ENCODE results near the gene ZMIZ1.

ZMIZ1 gene

DNA sequence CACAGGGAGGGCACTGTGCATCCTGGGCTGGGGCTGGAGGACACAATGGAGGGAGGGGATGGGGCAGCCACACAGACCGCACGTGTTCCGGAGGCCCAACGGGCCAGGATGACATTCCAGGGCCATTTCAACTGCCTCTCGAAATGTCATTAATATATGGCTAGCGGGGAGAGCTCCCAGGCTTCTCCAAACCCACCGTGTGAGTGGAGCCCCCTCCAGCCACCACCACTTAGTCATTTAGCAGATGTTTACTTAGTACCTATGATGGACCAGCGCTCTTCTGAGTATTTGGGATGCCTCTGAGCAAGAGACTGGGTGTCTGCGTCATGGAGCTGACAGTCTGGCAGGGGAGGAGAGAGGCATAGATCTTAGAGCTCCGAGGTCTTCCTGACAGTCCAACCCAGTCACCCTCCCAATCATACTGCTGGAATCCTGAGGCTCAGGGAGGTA lies 107.3 kb downstream of the ZMIZ1 start:
- Histone ChIP-seq H3K27me3 (ENCODE audit: control insufficient read depth in 5 of 5, insufficient read depth in 4 of 5, low read length in 5 of 5) (no peaks in the 10 kb centered on the region), H3K9me3 (ENCODE audit: control insufficient read depth in 5 of 5, low read length in 5 of 5) (no peaks in the 10 kb centered on the region), H3K36me3 (ENCODE audit: control insufficient read depth in 5 of 5, insufficient read depth in 5 of 5, low read length in 5 of 5) (peaks cover 0 to 44% (median 33%) of the 10 kb centered on the region in 5 donors), H3K27ac (ENCODE audit: low read depth, low read length) (peak overlapping the region; percentile 37), H3K4me3 (ENCODE audit: low read depth in 1 of 5, low read length in 5 of 5) (no peak overlapping the region), H3K9ac (ENCODE audit: low read length in 5 of 5) (no peak overlapping the region), H3K4me1 (ENCODE audit: control insufficient read depth in 5 of 5, insufficient read depth in 5 of 5, low read length in 5 of 5) (peaks cover 10 to 73% (median 64%) of the 10 kb centered on the region in 5 donors)

GRCh38 chr10:79176949-79177602 lies 108.3 kb downstream of the ZMIZ1 start:
- Histone ChIP-seq H3K27me3 (ENCODE audit: control insufficient read depth in 5 of 5, insufficient read depth in 4 of 5, low read length in 5 of 5) (no peaks in the 10 kb centered on the region), H3K36me3 (ENCODE audit: control insufficient read depth in 5 of 5, insufficient read depth in 5 of 5, low read length in 5 of 5) (peaks cover 0 to 39% (median 25%) of the 10 kb centered on the region in 5 donors), H3K4me3 (ENCODE audit: low read depth in 1 of 5, low read length in 5 of 5) (no peak overlapping the region), H3K9me3 (ENCODE audit: control insufficient read depth in 5 of 5, low read length in 5 of 5) (no peaks in the 10 kb centered on the region), H3K27ac (ENCODE audit: low read depth, low read length) (peak overlapping the region; percentile 50), H3K4me1 (ENCODE audit: control insufficient read depth in 5 of 5, insufficient read depth in 5 of 5, low read length in 5 of 5) (peaks cover 10 to 82% (median 73%) of the 10 kb centered on the region in 5 donors), H3K9ac (ENCODE audit: low read length in 5 of 5) (no peak overlapping the region)

DNA sequence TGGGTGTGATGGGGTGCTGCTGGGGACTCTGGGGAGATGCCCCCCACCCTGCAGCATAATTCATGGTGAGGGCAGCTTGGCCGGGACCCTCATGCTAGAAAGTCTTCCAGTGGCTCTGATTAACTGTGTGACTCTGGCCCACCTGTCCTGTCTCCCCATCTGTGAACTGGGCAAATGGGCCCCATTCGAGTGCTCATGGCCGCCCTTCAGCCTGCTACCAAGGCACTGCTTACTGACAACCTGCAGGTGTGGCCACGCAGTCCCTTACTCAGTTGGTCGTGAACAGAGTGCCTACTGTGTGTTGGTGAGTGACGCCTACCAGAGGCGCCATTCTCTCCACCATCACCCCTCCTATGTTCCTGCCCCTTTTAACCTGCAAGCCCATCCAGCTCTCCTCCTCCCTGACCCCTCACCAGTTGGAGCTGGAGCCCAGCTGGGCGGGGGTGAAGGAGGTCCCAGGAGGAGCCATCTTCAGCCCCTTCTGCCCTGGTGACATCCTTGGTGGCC lies 109.4 kb downstream of the ZMIZ1 start:
- Histone ChIP-seq H3K9me3 (ENCODE audit: control insufficient read depth in 5 of 5, low read length in 5 of 5) (no peaks in the 10 kb centered on the region), H3K36me3 (ENCODE audit: control insufficient read depth in 5 of 5, insufficient read depth in 5 of 5, low read length in 5 of 5) (peaks cover 0 to 44% (median 21%) of the 10 kb centered on the region in 5 donors), H3K4me1 (ENCODE audit: control insufficient read depth in 5 of 5, insufficient read depth in 5 of 5, low read length in 5 of 5) (peaks cover 15 to 93% (median 83%) of the 10 kb centered on the region in 5 donors), H3K4me3 (ENCODE audit: low read depth in 1 of 5, low read length in 5 of 5) (no peak overlapping the region), H3K9ac (ENCODE audit: low read length in 5 of 5) (peak overlapping the region in 2 of 5 donors; percentile 21 to 35), H3K27me3 (ENCODE audit: control insufficient read depth in 5 of 5, insufficient read depth in 4 of 5, low read length in 5 of 5) (no peaks in the 10 kb centered on the region), H3K27ac (ENCODE audit: low read depth, low read length) (no peak overlapping the region)

GRCh38 chr10:79178614-79179163 lies 109.9 kb downstream of the ZMIZ1 start:
- H3K9ac ChIP-seq (ENCODE audit: low read length in 5 of 5) = peak overlapping the region in 2 of 5 donors; percentile 21 to 35

DNA sequence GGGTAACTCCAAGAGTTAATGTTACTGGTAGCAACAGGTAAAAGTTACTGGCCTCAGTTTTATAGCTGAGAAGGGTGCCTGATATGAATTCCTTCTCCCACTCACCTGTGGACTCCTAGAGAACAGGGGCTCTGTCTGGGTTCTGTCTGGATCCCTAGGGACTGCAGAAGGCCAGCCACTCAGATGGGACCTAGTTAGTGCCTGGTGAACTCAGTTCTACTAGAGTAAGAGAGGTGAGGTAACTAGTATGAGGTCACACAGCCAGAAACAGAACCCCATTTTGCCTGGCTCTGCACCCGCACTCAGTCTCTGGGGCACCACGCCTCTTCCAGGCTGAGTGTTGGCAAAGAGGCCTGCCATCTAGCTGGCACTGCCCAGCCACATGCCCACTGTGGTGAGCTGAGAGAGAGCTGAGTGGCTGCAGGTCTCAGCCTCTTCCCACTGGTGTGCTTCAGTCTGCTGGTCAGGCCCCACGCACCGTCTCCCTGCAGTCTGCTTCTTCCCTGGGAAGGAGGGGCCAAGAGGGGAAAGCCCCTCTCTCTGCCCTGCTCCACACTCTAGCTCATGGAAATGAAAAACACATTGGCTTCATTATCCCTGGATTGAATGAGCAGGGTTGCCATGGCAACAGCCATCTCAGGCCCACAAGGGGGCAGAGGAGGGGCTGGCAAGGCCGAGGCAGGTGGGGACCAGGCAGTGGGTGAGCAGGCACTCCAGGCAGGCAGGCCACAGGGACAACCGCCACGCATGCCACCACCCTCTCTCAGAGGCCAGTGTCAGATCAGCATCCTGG lies 110.6 kb downstream of the ZMIZ1 start:
- H3K27ac ChIP-seq (ENCODE audit: low read depth, low read length) = no peak overlapping the region
- no peaks in the 10 kb centered on the region for H3K27me3 ChIP-seq (ENCODE audit: control insufficient read depth in 5 of 5, insufficient read depth in 4 of 5, low read length in 5 of 5)
- no peaks in the 10 kb centered on the region for H3K9me3 ChIP-seq (ENCODE audit: control insufficient read depth in 5 of 5, low read length in 5 of 5)
- peaks cover 0 to 36% (median 17%) of the 10 kb centered on the region in 5 donors for H3K36me3 ChIP-seq (ENCODE audit: control insufficient read depth in 5 of 5, insufficient read depth in 5 of 5, low read length in 5 of 5)
- H3K4me3 ChIP-seq (ENCODE audit: low read depth in 1 of 5, low read length in 5 of 5) = no peak overlapping the region
- H3K9ac ChIP-seq (ENCODE audit: low read length in 5 of 5) = no peak overlapping the region
- H3K4me1 ChIP-seq (ENCODE audit: control insufficient read depth in 5 of 5, insufficient read depth in 5 of 5, low read length in 5 of 5) = peaks cover 23 to 100% (median 96%) of the 10 kb centered on the region in 5 donors

More at GRCh38 chr10:79178614-79179163, 109.9 kb downstream of the ZMIZ1 start:
- Histone ChIP-seq H3K27ac (ENCODE audit: low read depth, low read length) (no peak overlapping the region), H3K4me3 (ENCODE audit: low read depth in 1 of 5, low read length in 5 of 5) (no peak overlapping the region), H3K4me1 (ENCODE audit: control insufficient read depth in 5 of 5, insufficient read depth in 5 of 5, low read length in 5 of 5) (peaks cover 19 to 98% (median 89%) of the 10 kb centered on the region in 5 donors), H3K27me3 (ENCODE audit: control insufficient read depth in 5 of 5, insufficient read depth in 4 of 5, low read length in 5 of 5) (no peaks in the 10 kb centered on the region), H3K36me3 (ENCODE audit: control insufficient read depth in 5 of 5, insufficient read depth in 5 of 5, low read length in 5 of 5) (peaks cover 0 to 43% (median 21%) of the 10 kb centered on the region in 5 donors), H3K9me3 (ENCODE audit: control insufficient read depth in 5 of 5, low read length in 5 of 5) (no peaks in the 10 kb centered on the region)

DNA sequence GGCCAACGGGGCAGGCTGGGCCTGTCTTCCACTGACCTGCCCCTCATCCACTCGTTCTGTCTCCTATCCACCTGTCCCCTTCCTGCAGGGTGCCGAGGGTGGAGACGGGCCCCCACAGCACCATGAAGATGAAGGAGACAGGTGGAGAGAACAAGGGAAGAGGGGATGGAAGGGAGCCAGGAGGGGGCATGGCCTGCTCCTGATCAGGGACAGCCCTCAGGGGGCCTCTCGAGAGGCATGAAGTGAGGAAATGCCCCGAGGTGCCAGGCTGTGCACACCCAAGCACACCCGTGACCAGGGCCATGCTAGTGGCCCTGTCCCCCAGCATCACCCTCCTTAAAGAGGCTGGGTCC lies 111.2 kb downstream of the ZMIZ1 start:
- Histone ChIP-seq H3K4me3 (ENCODE audit: low read depth in 1 of 5, low read length in 5 of 5) (no peak overlapping the region), H3K9me3 (ENCODE audit: control insufficient read depth in 5 of 5, low read length in 5 of 5) (no peaks in the 10 kb centered on the region), H3K4me1 (ENCODE audit: control insufficient read depth in 5 of 5, insufficient read depth in 5 of 5, low read length in 5 of 5) (peaks cover 29 to 100% (median 96%) of the 10 kb centered on the region in 5 donors), H3K9ac (ENCODE audit: low read length in 5 of 5) (no peak overlapping the region), H3K27me3 (ENCODE audit: control insufficient read depth in 5 of 5, insufficient read depth in 4 of 5, low read length in 5 of 5) (no peaks in the 10 kb centered on the region), H3K27ac (ENCODE audit: low read depth, low read length) (no peak overlapping the region), H3K36me3 (ENCODE audit: control insufficient read depth in 5 of 5, insufficient read depth in 5 of 5, low read length in 5 of 5) (peaks cover 0 to 31% (median 13%) of the 10 kb centered on the region in 5 donors)

GRCh38 chr10:79180414-79181221 lies 111.9 kb downstream of the ZMIZ1 start:
- Histone ChIP-seq H3K27me3 (ENCODE audit: control insufficient read depth in 5 of 5, insufficient read depth in 4 of 5, low read length in 5 of 5) (no peaks in the 10 kb centered on the region), H3K4me3 (ENCODE audit: low read depth in 1 of 5, low read length in 5 of 5) (no peak overlapping the region), H3K9ac (ENCODE audit: low read length in 5 of 5) (peak overlapping the region in 1 of 5 donors; percentile 30), H3K4me1 (ENCODE audit: control insufficient read depth in 5 of 5, insufficient read depth in 5 of 5, low read length in 5 of 5) (peaks cover 31 to 100% (median 96%) of the 10 kb centered on the region in 5 donors), H3K27ac (ENCODE audit: low read depth, low read length) (no peak overlapping the region), H3K36me3 (ENCODE audit: control insufficient read depth in 5 of 5, insufficient read depth in 5 of 5, low read length in 5 of 5) (peaks cover 0 to 27% (median 13%) of the 10 kb centered on the region in 5 donors), H3K9me3 (ENCODE audit: control insufficient read depth in 5 of 5, low read length in 5 of 5) (no peaks in the 10 kb centered on the region)

DNA sequence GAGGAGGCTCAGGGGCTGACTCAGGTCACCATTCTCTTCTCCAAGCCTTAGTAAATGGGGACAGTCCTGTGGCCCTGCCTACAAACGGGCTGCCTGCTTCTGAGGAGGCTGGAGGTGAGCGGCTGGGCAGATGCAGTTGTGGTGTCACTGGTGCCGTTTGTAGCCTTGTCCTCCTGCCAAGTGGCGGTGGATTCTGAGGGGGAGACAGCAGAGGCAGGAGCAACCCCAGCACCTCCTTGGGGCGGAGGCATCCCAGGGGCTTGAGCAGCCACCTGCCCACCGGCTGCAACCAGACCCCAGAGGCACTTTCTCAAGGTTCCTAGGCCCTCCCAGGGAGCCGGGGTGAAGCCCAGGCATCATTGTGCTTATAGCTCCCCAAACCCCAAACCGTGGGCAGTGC lies 112.5 kb downstream of the ZMIZ1 start:
- Histone ChIP-seq H3K27me3 (ENCODE audit: control insufficient read depth in 5 of 5, insufficient read depth in 4 of 5, low read length in 5 of 5) (no peaks in the 10 kb centered on the region), H3K4me3 (ENCODE audit: low read depth in 1 of 5, low read length in 5 of 5) (no peak overlapping the region), H3K27ac (ENCODE audit: low read depth, low read length) (no peak overlapping the region), H3K4me1 (ENCODE audit: control insufficient read depth in 5 of 5, insufficient read depth in 5 of 5, low read length in 5 of 5) (peaks cover 29 to 100% (median 95%) of the 10 kb centered on the region in 5 donors), H3K36me3 (ENCODE audit: control insufficient read depth in 5 of 5, insufficient read depth in 5 of 5, low read length in 5 of 5) (peaks cover 0 to 30% (median 13%) of the 10 kb centered on the region in 5 donors), H3K9ac (ENCODE audit: low read length in 5 of 5) (peak overlapping the region in 2 of 5 donors; percentile 8 to 30), H3K9me3 (ENCODE audit: control insufficient read depth in 5 of 5, low read length in 5 of 5) (no peaks in the 10 kb centered on the region)

GRCh38 chr10:79181698-79182521 lies 113.1 kb downstream of the ZMIZ1 start:
- H3K27ac ChIP-seq (ENCODE audit: low read depth, low read length) = no peak overlapping the region

More at GRCh38 chr10:79181698-79182521, 113.1 kb downstream of the ZMIZ1 start:
- Histone ChIP-seq H3K36me3 (ENCODE audit: control insufficient read depth in 5 of 5, insufficient read depth in 5 of 5, low read length in 5 of 5) (peaks cover 0 to 31% (median 14%) of the 10 kb centered on the region in 5 donors), H3K27me3 (ENCODE audit: control insufficient read depth in 5 of 5, insufficient read depth in 4 of 5, low read length in 5 of 5) (no peaks in the 10 kb centered on the region), H3K4me1 (ENCODE audit: control insufficient read depth in 5 of 5, insufficient read depth in 5 of 5, low read length in 5 of 5) (peaks cover 25 to 100% (median 88%) of the 10 kb centered on the region in 5 donors), H3K4me3 (ENCODE audit: low read depth in 1 of 5, low read length in 5 of 5) (no peak overlapping the region), H3K9ac (ENCODE audit: low read length in 5 of 5) (peak overlapping the region in 2 of 5 donors; percentile 8 to 30), H3K9me3 (ENCODE audit: control insufficient read depth in 5 of 5, low read length in 5 of 5) (no peaks in the 10 kb centered on the region)
